HG02571 (cell line): ENCODE data around the gene MLANA.

Source experiments
- ATAC-seq: cut with Tn5 transposase; IDR thresholded peaks from one replicate; pipeline ENCODE4 v1.9.1; 2021; ENCODE audit warnings: mild to moderate bottlenecking, moderate library complexity; ENCODE audit not compliant: unreplicated experiment

MLANA gene

DNA sequence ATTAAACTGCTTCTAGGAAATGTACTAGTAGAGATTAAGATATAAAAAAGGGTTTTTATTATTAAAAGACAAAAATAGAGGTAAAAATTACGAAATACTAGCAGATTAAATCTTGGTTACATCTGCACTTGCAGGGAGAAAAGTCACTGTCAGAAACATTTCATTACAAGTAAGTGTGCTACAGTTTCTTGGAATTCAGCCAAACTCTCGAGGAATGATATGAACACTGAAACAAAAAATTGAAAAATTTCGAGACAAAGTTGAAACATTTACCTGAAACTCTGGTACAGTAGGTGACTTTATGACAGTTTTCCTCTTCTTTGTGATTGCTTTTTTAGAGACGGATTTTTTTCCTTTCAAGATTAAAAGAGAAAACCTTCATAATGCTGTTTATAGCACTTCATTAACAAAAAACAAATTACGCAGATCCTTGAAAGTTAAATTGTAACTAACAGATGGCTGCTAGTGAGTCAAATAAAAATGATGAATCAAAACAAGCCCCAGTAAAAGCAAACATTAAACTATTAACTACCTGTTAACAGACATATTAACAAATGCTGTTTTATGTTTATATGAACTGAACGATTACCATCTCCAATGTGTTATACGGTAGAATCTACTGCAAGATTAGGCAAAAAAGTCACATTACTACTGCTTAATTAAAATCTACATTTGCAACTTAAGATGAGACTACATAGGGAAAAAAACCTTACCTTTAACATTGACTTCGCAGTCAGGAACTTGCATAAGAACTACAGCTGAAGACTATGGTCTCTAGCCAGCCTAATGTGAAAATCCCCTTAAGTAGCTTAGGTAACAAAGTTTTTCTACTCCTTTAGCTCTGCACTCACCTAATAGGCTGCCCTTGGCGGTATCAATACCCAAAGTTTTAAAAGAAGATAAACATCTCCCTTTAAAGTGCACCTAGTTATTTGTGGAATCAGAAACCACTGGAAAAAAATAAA lies 63.3 kb downstream of the MLANA start:
- ATAC-seq = no peak

DNA sequence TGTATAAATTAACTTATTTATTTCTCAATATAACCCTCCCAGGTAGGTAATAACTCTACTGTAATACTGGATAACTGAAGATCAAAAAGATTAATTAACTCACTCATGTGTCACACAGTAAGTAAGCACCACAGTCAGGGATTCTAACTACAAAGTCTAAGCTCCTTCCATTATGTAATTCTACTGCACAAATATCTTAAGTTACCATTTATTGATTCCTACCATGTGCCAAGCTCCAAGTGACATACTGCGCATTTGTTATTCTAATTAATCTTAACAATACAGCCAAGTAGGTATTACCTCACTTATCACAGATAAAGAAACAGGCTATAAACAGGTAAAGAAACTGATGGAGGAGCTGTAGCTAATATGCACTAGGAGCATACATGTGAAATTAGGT lies 66.5 kb downstream of the MLANA start:
- ATAC-seq = no peak

DNA sequence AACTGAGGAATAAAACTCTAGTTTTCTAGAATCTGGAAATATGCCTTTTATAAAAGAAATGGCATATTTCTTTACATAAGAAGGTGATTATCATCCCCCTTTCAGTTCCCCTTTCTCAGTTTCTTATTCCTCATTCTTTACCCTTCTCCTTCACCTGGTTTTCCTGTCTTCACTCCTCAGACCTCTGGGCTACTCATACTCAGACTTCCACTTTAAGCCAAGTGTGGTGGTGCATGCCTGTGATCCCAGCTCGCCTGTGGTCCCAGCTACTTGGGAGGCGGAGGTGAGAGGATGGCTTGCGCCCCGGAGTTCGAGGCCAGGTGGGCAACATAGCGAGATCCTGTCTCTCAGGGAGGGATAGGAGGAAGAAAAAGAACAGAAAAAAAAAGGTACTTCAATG lies 67.6 kb downstream of the MLANA start:
- no peak for ATAC-seq
